Common myeloid progenitor, CD34-positive (primary cell): Measurements from ENCODE around the gene MAN1A1.

Experiments
- CTCF ChIA-PET: fragments of 350-600 bp; sonication (Branson Sonifier 250); formaldehyde crosslinking; loops from one replicate; lab custom pipeline; 2021; ENCODE audit warnings: antibody characterized with exemption; lab: Charles Lee
- POLR2A ChIA-PET: fragments of 350-600 bp; sonication (Branson Sonifier 250); formaldehyde crosslinking; loops from one replicate; lab custom pipeline; 2021; ENCODE audit warnings: antibody characterized with exemption; lab: Charles Lee
- DNase-seq, 3 donors: peaks; one replicate each; pipeline versions ENCODE4 v3.0.0 to v3.0.0-alpha.2; 2013
- H3K27ac ChIP-seq, 2 experiments: 1 replicate in 1 of 2; 2 replicates in 1 of 2; pipeline ENCODE4 v1.7.0; 2013; ENCODE audit warnings: inconsistent platforms in 2 of 2, low read length in 2 of 2, mild to moderate bottlenecking in 2 of 2, low read depth in 1 of 2, moderate library complexity in 1 of 2; ENCODE audit not compliant: severe bottlenecking in 2 of 2, insufficient read depth in 1 of 2, poor library complexity in 1 of 2
- H3K27me3 ChIP-seq, 5 experiments: replicated peaks in 2 of 5; 1 replicate in 3 of 5; 2 replicates in 2 of 5; pipeline versions ENCODE4 v1.6.1 to v1.7.0; 2013; ENCODE audit warnings: low read length in 4 of 5, mild to moderate bottlenecking in 2 of 5, moderate library complexity in 2 of 5, inconsistent platforms in 1 of 5; ENCODE audit not compliant: insufficient read depth in 5 of 5, control insufficient read depth in 4 of 5
- H3K36me3 ChIP-seq, 4 experiments: 1 replicate in 2 of 4; 2 replicates in 2 of 4; pipeline versions ENCODE4 v1.6.1 to v1.7.0; 2013; ENCODE audit warnings: low read length in 3 of 4, control low read depth in 1 of 4, mild to moderate bottlenecking in 1 of 4; ENCODE audit not compliant: control insufficient read depth in 4 of 4, insufficient read depth in 4 of 4
- H3K4me1 ChIP-seq, 4 experiments: 1 replicate in 3 of 4; 2 replicates in 1 of 4; pipeline versions ENCODE4 v1.6.1 to v1.7.1; 2013; ENCODE audit warnings: low read length in 3 of 4, mild to moderate bottlenecking in 3 of 4, control low read depth in 1 of 4, inconsistent platforms in 1 of 4, moderate library complexity in 1 of 4; ENCODE audit not compliant: control insufficient read depth in 4 of 4, insufficient read depth in 4 of 4; ENCODE audit errors: control extremely low read depth in 1 of 4
- H3K4me3 ChIP-seq, 7 experiments: 1 replicate in 4 of 7; 2 replicates in 3 of 7; pipeline versions ENCODE4 v1.5.1 to v1.7.0; 2013; ENCODE audit warnings: mild to moderate bottlenecking in 7 of 7, low read length in 6 of 7, moderate library complexity in 6 of 7, inconsistent platforms in 2 of 7, low read depth in 2 of 7, control low read depth in 1 of 7; ENCODE audit not compliant: insufficient read depth in 4 of 7, control insufficient read depth in 1 of 7; ENCODE audit errors: extremely low read depth in 1 of 7
- H3K9me3 ChIP-seq, 5 experiments: 1 replicate in 4 of 5; 2 replicates in 1 of 5; pipeline versions ENCODE4 v1.6.1 to v1.7.1; 2013; ENCODE audit warnings: low read length in 4 of 5, mild to moderate bottlenecking in 2 of 5, inconsistent platforms in 1 of 5, low read depth in 1 of 5, moderate library complexity in 1 of 5; ENCODE audit not compliant: control insufficient read depth in 4 of 5, insufficient read depth in 2 of 5; ENCODE audit errors: control extremely low read depth in 1 of 5
- WGBS: methylation state at CpG from one replicate; pipeline ENCODE4 v1.1.5; 2013; ENCODE audit not compliant: insufficient coverage; 5-methylcytosine and 5-hydroxymethylcytosine counted together

The MAN1A1 gene

GRCh38 chr6:119323478-119323877 lies 26.1 kb downstream of the MAN1A1 start:
- Histone ChIP-seq H3K36me3 (peaks cover 2 to 43% (median 31%) of the 10 kb centered on the region in 4 experiments), H3K27ac (no peak overlapping the region), H3K4me1 (peaks cover 0 to 5% (median 0%) of the 10 kb centered on the region in 4 experiments), H3K27me3 (no peaks in the 10 kb centered on the region), H3K4me3 (no peak overlapping the region), H3K9me3 (no peaks in the 10 kb centered on the region)
- no peak for DNase-seq
- no CpG with 5 or more reads among the region's 2 CpGs for WGBS
- ChIA-PET POLR2A (no interaction called here), CTCF (interaction anchor here (1.3 to 3.0 kb wide), 5 partner anchors 10 to 21 kb away, joined by 3 to 12 read pairs (median 3); no protein-coding TSS in a partner anchor)

- Histone ChIP-seq H3K4me1 (peaks cover 0 to 5% (median 0%) of the 10 kb centered on the region in 4 experiments), H3K9me3 (no peaks in the 10 kb centered on the region), H3K36me3 (peaks cover 2 to 44% (median 29%) of the 10 kb centered on the region in 4 experiments), H3K27ac (no peak overlapping the region), H3K4me3 (no peak overlapping the region), H3K27me3 (no peaks in the 10 kb centered on the region)
- WGBS, result 85% methylated on average over 4 of the region's 5 CpGs
- ChIA-PET CTCF (interaction anchor here (1.3 to 3.0 kb wide), 6 partner anchors 9 to 21 kb away, joined by 3 to 12 read pairs (median 4); no protein-coding TSS in a partner anchor), POLR2A (no interaction called here)
- DNase-seq, result no peak
These were observed 26.7 kb downstream of the MAN1A1 start for GRCh38 chr6:119322715-119323350.

GRCh38 chr6:119322034-119322433 lies 27.5 kb downstream of the MAN1A1 start:
- Histone ChIP-seq H3K4me1 (peaks cover 0 to 5% (median 0%) of the 10 kb centered on the region in 4 experiments), H3K27me3 (no peaks in the 10 kb centered on the region), H3K4me3 (no peak overlapping the region), H3K9me3 (no peaks in the 10 kb centered on the region), H3K36me3 (peaks cover 4 to 45% (median 29%) of the 10 kb centered on the region in 4 experiments), H3K27ac (no peak overlapping the region)
- ChIA-PET CTCF (interaction anchor here (0.7 to 3.0 kb wide), 3 partner anchors 8 to 171 kb away, joined by 3 to 12 read pairs (median 7); no protein-coding TSS in a partner anchor), POLR2A (interaction anchor here (0.6 kb wide), 1 partner anchor 73 kb away, joined by 3 read pairs; no protein-coding TSS in a partner anchor)
- no peak for DNase-seq
- 100% methylated on average over 1 of the region's 2 CpGs for WGBS

DNA sequence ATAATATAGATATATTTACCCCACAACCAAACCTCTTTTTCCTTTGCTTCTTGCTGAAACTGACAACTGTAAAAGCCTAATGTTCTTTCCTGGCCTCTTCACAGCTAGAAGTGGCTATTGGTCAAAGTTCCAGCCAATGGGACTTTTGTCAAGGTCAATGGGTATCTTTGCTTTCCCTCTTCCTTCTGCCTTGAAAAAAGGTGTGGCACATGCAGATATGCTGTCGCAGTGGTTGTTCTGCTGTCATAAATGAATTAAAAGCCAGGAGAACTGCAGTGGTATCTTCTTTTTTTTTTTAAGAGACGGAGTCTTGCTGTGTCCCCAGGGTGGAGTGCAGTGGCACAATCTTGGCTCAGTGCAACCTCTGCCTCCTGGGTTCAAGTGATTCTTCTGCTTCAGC lies 29.9 kb downstream of the MAN1A1 start:
- Histone ChIP-seq H3K4me3 (no peak overlapping the region), H3K27me3 (no peaks in the 10 kb centered on the region), H3K36me3 (peaks cover 2 to 29% (median 17%) of the 10 kb centered on the region in 4 experiments), H3K27ac (no peak overlapping the region), H3K9me3 (no peaks in the 10 kb centered on the region), H3K4me1 (peaks cover 10 to 19% (median 12%) of the 10 kb centered on the region in 4 experiments)
- no peak for DNase-seq
- CTCF ChIA-PET, result interaction anchor here (1.2 to 2.0 kb wide), 2 partner anchors 9 to 13 kb away, joined by 5 read pairs; no protein-coding TSS in a partner anchor
- WGBS, result 100% methylated on average over 1 of the region's 2 CpGs
- POLR2A ChIA-PET, result no interaction called here

DNA sequence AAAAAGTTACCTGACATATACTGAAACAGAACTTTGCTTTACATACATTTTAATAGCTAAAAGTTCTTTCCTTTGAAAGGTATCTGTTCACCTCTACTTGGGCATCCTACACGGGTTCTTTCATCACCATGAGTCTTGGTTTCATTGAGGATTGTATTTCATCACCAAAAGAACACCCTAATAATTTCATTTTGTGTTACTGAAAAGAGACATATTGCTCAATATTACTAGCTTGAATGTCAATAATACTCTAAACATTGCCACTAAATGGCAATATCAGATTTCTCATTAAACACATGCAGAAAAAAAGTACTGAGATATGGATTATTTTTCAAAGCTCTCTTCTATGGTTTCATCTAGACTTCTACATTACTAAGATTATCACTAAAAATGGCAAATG lies 30.8 kb downstream of the MAN1A1 start:
- Histone ChIP-seq H3K27ac (no peak overlapping the region), H3K27me3 (no peaks in the 10 kb centered on the region), H3K4me1 (peaks cover 15 to 28% (median 22%) of the 10 kb centered on the region in 4 experiments), H3K36me3 (peaks cover 2 to 29% (median 16%) of the 10 kb centered on the region in 4 experiments), H3K4me3 (no peak overlapping the region), H3K9me3 (no peaks in the 10 kb centered on the region)
- CTCF ChIA-PET, result interaction anchor here (0.7 kb wide), 1 partner anchor 119 kb away, joined by 3 read pairs; no protein-coding TSS in a partner anchor
- WGBS, result 100% methylated on average over 1 of the region's 1 CpG
- POLR2A ChIA-PET, result no interaction called here
- DNase-seq, result no peak

DNA sequence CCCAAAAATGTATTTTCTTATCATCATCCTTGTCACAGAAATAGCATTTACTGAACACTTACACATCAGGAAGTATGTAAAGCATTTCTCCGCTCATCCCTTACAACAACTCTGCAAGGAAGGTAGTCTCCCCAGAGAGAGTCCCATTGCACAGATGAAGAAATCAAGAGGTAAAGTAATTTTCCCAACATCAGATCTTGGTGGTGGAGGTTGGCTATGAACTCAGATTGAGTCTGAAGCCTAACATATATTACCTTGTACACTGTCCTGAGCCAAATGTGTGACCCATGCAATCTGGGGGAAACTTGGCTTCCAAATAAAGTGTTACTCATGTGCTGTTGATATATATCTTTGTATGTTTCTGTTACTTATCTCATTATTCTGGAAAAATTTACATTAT lies 31.4 kb downstream of the MAN1A1 start:
- peaks cover 2 to 25% (median 14%) of the 10 kb centered on the region in 4 experiments for H3K36me3 ChIP-seq
- no peak overlapping the region for H3K27ac ChIP-seq
- DNase-seq, result no peak
- POLR2A ChIA-PET, result no interaction called here
- no peaks in the 10 kb centered on the region for H3K9me3 ChIP-seq
- H3K27me3 ChIP-seq, result no peaks in the 10 kb centered on the region
- peaks cover 17 to 34% (median 27%) of the 10 kb centered on the region in 4 experiments for H3K4me1 ChIP-seq
- CTCF ChIA-PET, result interaction anchor here (0.7 kb wide), 1 partner anchor 120 kb away, joined by 3 read pairs; no protein-coding TSS in a partner anchor
- H3K4me3 ChIP-seq, result no peak overlapping the region
- 100% methylated on average over 1 of the region's 1 CpG for WGBS

GRCh38 chr6:119317007-119317406 lies 32.6 kb downstream of the MAN1A1 start:
- CTCF ChIA-PET, result interaction anchor here (1.4 to 2.0 kb wide), 3 partner anchors 11 to 30 kb away, joined by 4 to 7 read pairs (median 5); no protein-coding TSS in a partner anchor
- Histone ChIP-seq H3K27me3 (no peaks in the 10 kb centered on the region), H3K4me3 (no peak overlapping the region), H3K4me1 (peaks cover 20 to 41% (median 36%) of the 10 kb centered on the region in 4 experiments), H3K27ac (no peak overlapping the region), H3K36me3 (peaks cover 0 to 24% (median 11%) of the 10 kb centered on the region in 4 experiments), H3K9me3 (no peaks in the 10 kb centered on the region)
- WGBS, result no CpG with 5 or more reads among the region's 4 CpGs
- POLR2A ChIA-PET, result no interaction called here
- no peak for DNase-seq
